ENCODE data around the gene HAL. TPM values are rescaled to one million over a fixed set of nuclear protein-coding genes. Genes with fewer than 3 reads are reported as not detected.

The HAL gene
- total RNA-seq, 1 experiment from 2014 or later, result 1.5 TPM

GRCh38 chr12:95986635-95987570 lies 9.2 kb downstream of the HAL start:
- Histone ChIP-seq H2AFZ (ENCODE audit: low read length) (no peak overlapping the region), H3K9me3 (ENCODE audit: low read length) (no peaks in the 10 kb centered on the region), H3K4me3 (ENCODE audit: low read length) (no peak overlapping the region), H3K27ac (ENCODE audit: low read length) (no peak overlapping the region), H3K27me3 (ENCODE audit: low read length) (no peaks in the 10 kb centered on the region), H3K79me2 (ENCODE audit: low read length) (no peaks in the 10 kb centered on the region), H3K4me1 (ENCODE audit: insufficient read depth, low read length) (no peaks in the 10 kb centered on the region), H3K4me2 (ENCODE audit: low read length) (no peak overlapping the region), H3K36me3 (ENCODE audit: low read depth, low read length) (no peaks in the 10 kb centered on the region), H3F3A (ENCODE audit: low read length, unreplicated experiment) (no peaks in the 10 kb centered on the region), H3K9ac (ENCODE audit: low read length) (no peak overlapping the region), H3K9me2 (replicated peaks; ENCODE audit: low read length) (no peaks in the 10 kb centered on the region), H4K20me1 (ENCODE audit: low read length) (no peaks in the 10 kb centered on the region)
- intact Hi-C loops (cut with micrococcal nuclease), result no loop called here
- no TSS peak for BruUV-seq (replicated peaks)
- DNase-seq, result no peak
- TF ChIP-seq EZH2 (IDR thresholded peaks at IDR 0.05; ENCODE audit: low read length, unreplicated experiment), result no peak
- no peak for TF ChIP-seq EZH2phosphoT487 (IDR thresholded peaks at IDR 0.05; ENCODE audit: borderline replicate concordance, low read length)
- TF ChIP-seq CTCF (conservative IDR thresholded peaks at IDR 0.05; ENCODE audit: low read depth, low read length), result no peak
- POLR2A ChIA-PET (ENCODE audit: unreplicated experiment), result no interaction called here
- CTCF ChIA-PET, result no interaction called here
- ATAC-seq, result no peak

GRCh38 chr12:95984682-95985081 lies 11.5 kb downstream of the HAL start:
- Histone ChIP-seq H3K9me3 (ENCODE audit: low read length) (no peaks in the 10 kb centered on the region), H3K4me2 (ENCODE audit: low read length) (no peak overlapping the region), H4K20me1 (ENCODE audit: low read length) (no peaks in the 10 kb centered on the region), H3K36me3 (ENCODE audit: low read depth, low read length) (no peaks in the 10 kb centered on the region), H3K79me2 (ENCODE audit: low read length) (no peaks in the 10 kb centered on the region), H3K4me3 (ENCODE audit: low read length) (no peak overlapping the region), H3K27me3 (ENCODE audit: low read length) (no peaks in the 10 kb centered on the region), H3K9ac (ENCODE audit: low read length) (no peak overlapping the region), H3F3A (ENCODE audit: low read length, unreplicated experiment) (no peaks in the 10 kb centered on the region), H3K27ac (ENCODE audit: low read length) (no peak overlapping the region), H3K9me2 (replicated peaks; ENCODE audit: low read length) (no peaks in the 10 kb centered on the region), H3K4me1 (ENCODE audit: insufficient read depth, low read length) (no peaks in the 10 kb centered on the region), H2AFZ (ENCODE audit: low read length) (no peak overlapping the region)
- TF ChIP-seq CTCF (conservative IDR thresholded peaks at IDR 0.05; ENCODE audit: low read depth, low read length), result no peak
- TF ChIP-seq EZH2 (IDR thresholded peaks at IDR 0.05; ENCODE audit: low read length, unreplicated experiment), result no peak
- TF ChIP-seq EZH2phosphoT487 (IDR thresholded peaks at IDR 0.05; ENCODE audit: borderline replicate concordance, low read length), result no peak
- no peak for DNase-seq
- ChIA-PET CTCF (no interaction called here), POLR2A (ENCODE audit: unreplicated experiment) (no interaction called here)
- no peak for ATAC-seq
- BruUV-seq (replicated peaks), result no TSS peak
- intact Hi-C loops (cut with micrococcal nuclease), result no loop called here

GRCh38 chr12:95982602-95983001 lies 13.5 kb downstream of the HAL start:
- TF ChIP-seq EZH2phosphoT487 (IDR thresholded peaks at IDR 0.05; ENCODE audit: borderline replicate concordance, low read length) (no peak), CTCF (conservative IDR thresholded peaks at IDR 0.05; ENCODE audit: low read depth, low read length) (no peak), EZH2 (IDR thresholded peaks at IDR 0.05; ENCODE audit: low read length, unreplicated experiment) (no peak)
- Histone ChIP-seq H3F3A (ENCODE audit: low read length, unreplicated experiment) (no peaks in the 10 kb centered on the region), H3K79me2 (ENCODE audit: low read length) (no peaks in the 10 kb centered on the region), H3K36me3 (ENCODE audit: low read depth, low read length) (no peaks in the 10 kb centered on the region), H3K9me2 (replicated peaks; ENCODE audit: low read length) (no peaks in the 10 kb centered on the region), H3K27me3 (ENCODE audit: low read length) (no peaks in the 10 kb centered on the region), H3K4me2 (ENCODE audit: low read length) (no peak overlapping the region), H2AFZ (ENCODE audit: low read length) (no peak overlapping the region), H3K9ac (ENCODE audit: low read length) (no peak overlapping the region), H3K4me1 (ENCODE audit: insufficient read depth, low read length) (no peaks in the 10 kb centered on the region), H3K9me3 (ENCODE audit: low read length) (no peaks in the 10 kb centered on the region), H3K27ac (ENCODE audit: low read length) (no peak overlapping the region), H3K4me3 (ENCODE audit: low read length) (no peak overlapping the region), H4K20me1 (ENCODE audit: low read length) (no peaks in the 10 kb centered on the region)
- BruUV-seq (replicated peaks), result no TSS peak
- CTCF ChIA-PET, result no interaction called here
- DNase-seq, result no peak
- POLR2A ChIA-PET (ENCODE audit: unreplicated experiment), result no interaction called here
- ATAC-seq, result no peak
- intact Hi-C loops (cut with micrococcal nuclease), result no loop called here

All from PC-3 (cell line).